GM21526 (cell line): ENCODE results near the gene NARS2.
"Not testable (repeated sequence)": the region's sequence is repeated elsewhere in the genome, so short reads cannot be mapped to it uniquely, and the experiment has no call there.

ENCODE experiments used
- ATAC-seq: cut with Tn5 transposase; IDR thresholded peaks from one replicate; pipeline ENCODE4 v1.9.1; 2021; ENCODE audit warnings: moderate library complexity; ENCODE audit not compliant: unreplicated experiment, low FRiP score

Gene NARS2

DNA sequence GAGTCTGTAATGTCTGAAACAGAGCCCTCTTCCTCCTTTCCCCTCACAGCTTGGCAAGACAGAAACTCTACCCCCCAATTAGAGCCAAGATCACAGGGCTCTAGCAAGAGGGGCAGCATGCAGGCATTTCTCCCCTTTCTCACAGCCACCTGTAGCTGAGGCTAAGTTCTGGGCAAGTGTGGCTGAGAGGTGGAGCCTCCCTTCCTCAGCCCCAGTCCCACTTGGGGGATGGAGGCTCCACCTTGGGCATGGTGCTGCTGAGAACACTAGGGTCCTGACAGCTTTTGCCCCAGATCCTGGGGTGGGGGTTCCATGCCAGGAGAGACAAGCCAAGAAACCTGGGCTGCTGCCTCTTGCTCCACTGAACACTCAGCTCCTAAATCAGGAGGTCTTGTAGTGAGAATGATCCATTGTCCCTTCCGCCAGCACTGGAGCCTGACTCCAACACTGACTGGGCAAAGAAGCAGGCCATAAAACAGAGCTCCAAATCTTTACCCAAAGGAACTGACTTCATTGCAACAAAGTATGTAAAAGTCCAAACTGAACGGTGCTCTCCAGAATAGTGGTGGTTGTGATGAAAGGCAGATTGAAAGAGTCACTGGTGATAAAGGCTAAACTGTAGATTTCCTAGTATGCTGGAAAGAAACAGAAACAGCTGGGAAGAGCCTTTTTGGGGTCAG, 25.6 kb downstream of the NARS2 start:
- ATAC-seq, result no peak

DNA sequence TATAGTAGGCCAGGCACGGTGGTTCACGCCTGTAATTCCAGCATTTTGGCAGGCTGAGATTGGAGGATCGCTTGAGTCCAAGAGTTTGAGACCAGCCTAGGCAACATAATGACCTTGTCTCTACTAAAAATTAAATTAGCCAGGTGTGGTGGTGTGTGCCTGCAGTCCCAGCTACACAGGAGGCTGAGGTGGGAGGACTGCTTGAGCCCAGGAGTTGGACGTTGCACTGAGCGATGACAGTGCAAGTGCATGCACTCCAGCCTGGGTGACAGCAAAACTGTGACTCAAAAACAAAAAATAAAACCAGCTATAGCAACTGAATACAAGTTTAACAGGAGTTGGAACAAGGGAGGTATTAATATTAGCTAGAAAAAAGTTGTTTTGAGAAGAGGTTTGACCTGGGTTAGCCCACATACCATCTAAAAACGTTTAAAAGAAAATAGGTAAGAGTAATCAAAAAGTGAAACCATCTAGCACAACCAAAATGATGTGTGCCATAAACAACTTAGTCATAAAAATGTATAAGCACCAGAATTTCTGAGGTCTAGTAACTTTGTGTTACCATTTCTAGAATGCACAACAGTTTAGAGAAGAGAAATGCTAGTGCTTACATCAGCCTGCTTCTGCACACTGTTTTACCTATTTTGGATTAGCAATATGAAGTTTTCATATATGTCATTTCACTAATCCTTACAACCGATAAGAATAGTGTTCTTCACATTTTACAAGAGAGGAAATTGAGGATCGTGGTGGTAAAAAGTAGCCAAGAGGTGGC, 26.5 kb downstream of the NARS2 start:
- ATAC-seq, result no peak

DNA sequence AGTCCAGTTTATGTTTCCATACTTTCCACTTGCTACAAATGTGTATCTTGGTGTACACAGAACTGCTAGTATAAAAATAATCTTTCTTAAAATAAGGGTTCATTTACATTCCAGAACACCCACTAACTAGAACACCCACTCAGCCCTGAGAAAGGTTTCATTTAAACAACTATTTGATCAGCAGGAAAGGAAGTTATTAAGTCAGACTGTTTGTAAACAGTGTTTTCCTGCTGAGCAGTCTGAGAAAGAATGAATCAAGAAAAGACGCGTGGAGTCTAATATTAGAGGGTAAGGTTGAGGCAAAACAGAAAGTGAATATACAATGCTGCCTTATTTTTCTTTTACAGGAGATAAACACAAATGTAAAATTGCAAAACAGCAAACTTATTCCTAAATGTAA, 32.7 kb downstream of the NARS2 start:
- ATAC-seq, result no peak

DNA sequence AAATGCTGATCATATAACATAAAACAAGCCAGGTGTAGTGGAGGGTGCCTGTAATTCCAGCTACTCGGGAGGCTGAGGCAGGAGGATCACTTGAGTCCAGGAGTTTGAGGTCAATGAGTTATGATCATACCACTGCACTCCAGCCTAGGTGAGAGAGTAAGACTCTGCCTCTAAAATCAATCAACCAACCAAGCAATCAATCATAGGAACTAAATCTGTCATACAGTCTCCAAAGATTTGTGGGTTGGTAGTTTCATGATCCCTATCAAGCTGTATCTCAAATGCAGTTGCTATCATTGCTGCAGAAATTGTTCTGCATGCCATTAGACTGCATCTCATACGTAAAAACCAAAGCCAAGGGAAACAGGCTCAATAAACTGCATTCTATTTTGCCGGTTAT, 33.1 kb downstream of the NARS2 start:
- no peak for ATAC-seq

DNA sequence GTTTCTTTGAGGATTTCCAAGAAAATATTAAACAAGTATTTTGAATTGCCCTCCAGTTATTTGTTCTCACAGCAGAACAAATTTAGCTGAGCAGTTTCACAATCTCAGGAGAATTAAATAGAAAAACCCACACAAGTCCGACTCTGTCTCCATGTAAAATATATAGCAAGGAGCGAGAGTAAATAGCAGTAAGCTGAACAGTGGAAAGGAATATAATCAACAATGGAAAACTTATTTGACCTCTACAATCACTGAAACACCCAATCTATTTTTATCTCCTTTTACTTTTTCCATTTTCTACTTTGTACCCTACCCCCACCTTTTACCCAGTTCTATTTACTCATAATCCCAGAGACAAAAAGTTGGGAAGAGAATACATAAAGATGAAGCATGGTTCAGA, 34.4 kb downstream of the NARS2 start:
- ATAC-seq, result no peak

DNA sequence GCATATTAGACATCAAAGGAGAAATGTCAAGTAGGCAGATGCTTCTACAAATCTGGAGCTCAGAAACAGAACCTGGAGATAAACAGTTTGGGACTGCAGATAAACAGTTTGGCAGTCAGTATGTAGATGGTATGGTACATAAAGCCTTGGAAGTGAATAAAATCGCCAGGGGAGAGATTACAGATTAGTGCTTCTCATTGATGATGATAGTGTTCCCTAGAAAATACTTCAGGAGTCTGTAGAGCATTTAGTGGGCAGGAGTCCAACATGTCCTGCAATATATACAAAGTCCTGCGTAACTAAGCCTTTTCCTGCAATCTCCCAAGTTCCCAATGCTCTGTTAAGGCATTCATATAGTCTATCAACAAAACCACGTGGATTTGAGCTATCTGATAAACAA, 35.2 kb downstream of the NARS2 start:
- ATAC-seq, result no peak

DNA sequence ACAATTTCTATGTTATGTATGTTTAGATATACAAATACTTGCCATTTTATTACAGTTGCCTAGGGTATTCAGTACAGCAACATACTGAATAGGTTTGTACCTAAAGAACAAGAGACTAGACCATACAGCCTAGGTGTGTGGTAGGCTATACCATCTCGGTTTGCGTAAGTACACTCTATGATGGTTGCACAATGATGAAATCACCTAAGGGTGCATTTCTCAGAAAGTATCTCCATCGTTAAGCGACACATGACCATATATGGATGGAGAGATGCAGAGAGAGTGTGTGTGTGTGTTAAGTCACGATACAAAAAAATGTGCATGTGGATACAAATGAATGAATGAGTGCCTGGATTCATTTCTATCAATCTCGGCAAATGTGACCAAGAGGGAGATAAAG, 37.7 kb downstream of the NARS2 start:
- ATAC-seq, result no peak

DNA sequence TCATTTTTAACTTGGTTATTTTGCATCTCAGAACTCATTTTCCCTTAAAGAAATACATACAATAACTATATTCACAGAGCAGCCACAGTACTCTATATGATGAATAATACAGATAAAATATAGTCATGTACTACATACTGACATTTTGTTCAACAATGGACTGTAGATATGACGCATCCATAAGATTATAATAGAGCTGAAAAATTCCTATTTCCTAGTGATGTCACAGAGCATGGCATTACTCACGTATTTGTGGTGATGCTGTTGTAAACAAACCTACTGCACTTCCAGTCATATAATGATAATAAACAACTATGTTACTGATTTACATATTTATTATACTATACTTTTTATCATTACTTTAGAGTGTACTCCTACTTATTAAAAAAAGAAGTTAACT, 38.7 kb downstream of the NARS2 start:
- ATAC-seq, result no peak

DNA sequence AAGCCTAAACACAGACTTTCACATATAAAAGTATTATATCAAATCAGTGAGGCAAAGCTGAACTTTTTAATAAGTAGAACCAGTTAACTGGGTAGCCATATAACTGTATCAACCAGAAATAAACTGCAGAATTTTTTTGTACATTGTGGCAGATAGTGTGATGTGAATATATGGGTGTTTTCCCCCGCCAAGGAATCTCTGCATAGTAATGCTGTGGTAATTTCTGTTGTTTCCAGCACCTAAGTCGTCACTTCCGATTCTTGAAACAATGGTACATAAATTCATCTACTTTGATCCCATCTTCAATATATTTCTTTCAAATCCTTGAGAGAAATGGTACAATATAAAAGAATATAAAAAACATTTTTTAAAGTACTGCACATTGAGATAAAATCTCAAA, 39.6 kb downstream of the NARS2 start:
- no peak for ATAC-seq

DNA sequence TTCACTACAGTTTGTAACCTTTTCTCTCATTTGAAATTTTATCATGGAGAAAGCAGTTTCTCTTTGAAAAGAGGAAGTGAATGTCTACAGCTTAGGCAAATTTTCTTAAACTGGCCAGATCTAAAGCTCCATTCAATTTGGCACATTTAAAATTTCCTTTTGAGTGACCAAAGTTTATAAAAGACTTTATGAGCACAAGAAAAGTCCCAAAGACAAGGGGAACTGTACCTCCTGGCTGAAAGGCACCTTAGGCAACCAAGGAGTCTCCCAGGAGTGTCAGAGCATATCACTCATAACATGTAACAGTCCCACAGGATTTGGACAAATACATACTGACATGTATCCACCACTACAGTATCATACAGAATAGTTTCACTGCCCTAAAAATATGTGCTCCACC, 41.3 kb downstream of the NARS2 start:
- ATAC-seq, result peak; percentile 58

DNA sequence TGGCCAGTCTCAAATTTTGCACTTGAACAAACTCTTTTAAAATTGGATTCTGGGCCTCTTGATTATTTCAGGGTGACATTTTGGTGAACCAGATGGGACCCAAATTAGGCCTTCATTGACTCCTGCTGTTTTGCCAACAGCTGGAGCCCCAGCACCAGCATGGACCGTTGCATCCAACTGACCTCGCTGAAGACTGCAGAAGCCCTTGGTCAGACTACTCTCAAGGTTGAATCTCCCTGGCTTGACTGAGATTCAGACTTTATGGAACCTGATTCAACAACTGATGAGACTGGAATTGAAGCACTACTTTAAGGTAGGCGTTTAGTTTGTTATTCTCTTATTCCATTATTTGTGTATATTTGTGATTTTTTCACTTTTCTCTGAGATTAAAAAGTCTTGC, 41.7 kb downstream of the NARS2 start:
- peak; percentile 21 for ATAC-seq

DNA sequence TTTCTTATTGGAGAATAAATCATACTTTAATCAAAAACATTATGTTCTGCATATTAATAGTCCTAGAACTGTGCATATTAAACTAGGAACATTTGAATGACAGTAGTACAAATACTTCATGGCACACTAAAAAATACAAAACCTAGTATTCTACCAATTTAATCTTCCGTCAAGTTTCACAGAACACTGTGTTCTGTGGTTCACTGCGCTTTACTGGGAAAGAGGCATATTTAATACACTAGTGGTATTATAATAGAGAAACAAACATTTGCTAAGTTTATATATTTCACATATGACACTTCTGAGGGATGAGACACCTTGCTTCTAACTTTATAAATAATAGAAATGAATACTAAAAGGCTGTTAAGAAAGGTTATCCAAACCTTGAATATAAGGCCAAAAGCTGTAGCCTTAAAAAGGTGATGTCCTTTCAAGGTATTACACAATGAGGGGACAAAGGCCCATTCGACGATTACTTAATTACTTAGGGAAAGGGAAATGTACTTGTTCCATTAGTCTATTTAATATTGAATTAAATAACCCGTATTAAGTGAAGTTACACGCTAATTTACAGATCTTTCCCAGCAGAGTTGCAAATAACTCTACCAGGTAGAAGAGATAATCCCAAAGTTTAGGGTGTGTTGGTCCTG, 48.0 kb downstream of the NARS2 start:
- no peak for ATAC-seq

DNA sequence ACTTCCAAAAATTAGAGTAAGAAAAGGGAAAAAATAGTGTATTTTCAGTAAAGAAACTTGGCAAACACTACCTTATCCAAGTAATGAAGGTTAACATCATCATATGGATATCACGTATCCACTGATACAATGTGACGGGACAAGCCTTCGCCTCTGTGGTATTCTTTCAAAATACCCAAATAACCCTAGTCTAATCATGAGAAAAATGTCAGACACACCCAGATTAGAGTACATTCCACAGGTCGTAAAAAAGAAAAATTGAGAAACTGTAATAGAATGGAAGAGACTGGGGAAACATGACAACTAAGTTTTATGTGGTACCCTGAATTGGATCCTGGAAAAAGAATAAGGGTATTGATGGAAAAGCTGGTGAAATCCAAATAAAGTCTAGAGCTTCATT, 48.9 kb downstream of the NARS2 start:
- no peak for ATAC-seq

DNA sequence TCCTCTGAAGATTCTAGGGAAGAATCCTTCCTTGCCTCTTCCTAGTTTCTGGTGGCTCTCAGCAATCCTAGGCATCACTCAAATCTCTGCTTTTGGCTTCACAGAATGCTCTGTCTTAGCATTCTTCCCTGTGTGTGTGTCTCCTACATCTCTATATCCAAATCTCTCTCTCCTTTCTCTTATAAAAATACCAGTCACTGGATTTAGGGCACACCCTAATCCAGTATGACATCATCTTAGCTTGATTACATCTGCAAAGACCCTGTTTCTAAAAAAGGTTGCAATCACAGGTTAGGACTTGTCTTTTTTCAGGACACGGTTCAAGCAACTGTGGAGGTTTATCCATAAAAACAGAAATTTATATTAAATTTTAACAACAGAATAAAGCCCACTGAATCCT, 54.4 kb downstream of the NARS2 start:
- no peak for ATAC-seq

DNA sequence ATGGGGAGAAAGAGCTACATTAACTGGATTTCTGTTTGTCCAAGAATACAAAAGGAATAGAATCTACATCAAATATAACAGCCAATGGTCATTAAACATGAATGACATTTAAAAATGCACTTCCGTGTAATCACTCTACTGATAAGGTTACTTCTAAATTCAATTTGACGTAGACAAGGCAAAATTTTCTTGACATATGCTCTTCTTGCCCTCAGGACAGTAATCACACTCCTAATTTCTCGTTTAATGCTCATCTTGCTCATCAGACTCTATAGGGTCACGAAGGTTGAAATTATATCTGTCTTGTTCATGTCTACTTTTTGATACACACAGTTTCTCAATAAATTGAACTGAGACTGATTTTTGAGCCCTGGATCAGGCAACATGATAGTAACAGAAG, 58.4 kb downstream of the NARS2 start:
- ATAC-seq, result no peak

DNA sequence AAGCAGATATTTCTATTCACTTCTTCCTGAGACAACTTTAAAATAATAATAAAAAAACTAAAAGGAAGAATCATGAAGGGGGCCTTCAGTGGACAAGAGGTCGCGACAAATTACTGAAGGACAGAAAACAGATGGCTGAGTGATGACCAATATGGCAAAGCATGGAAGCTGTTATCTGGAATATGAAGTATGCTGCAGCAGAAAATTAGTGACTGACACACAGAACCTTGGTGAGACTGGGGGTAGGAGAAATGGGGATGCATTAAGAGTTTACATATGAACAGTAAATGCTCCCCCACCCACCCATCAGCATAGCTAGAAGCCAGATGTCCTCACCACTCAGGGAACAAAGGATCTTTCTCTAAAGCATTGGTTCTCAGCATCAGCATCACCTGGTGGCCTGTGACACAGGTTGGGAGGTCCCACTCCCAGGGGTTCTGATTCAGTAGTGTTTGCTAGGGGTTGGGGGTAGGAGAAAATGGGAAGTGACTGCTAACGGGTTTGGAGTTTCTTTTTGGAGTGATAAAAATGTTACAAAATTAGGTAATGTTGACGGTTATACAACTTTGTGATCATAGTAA, 59.7 kb downstream of the NARS2 start:
- no peak for ATAC-seq

DNA sequence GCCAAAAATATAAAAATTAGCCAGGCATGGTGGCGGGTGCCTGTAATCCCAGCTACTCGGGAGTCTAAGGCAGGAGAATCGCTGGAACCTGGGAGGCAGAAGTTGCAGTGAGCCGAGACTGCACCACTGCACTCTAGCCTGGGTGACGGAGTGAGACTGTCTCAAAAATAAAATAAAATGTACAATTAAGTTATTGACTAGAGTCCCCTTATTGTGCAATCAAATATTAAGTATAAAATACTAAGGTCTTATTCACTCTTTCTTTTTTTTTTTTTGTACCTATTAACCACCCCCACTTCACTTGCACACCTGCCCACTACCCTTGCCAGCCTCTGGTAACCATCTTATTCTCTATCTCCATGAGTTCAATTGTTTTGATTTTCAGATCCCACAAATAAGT, 61.6 kb downstream of the NARS2 start:
- ATAC-seq, result not testable (repeated sequence)

DNA sequence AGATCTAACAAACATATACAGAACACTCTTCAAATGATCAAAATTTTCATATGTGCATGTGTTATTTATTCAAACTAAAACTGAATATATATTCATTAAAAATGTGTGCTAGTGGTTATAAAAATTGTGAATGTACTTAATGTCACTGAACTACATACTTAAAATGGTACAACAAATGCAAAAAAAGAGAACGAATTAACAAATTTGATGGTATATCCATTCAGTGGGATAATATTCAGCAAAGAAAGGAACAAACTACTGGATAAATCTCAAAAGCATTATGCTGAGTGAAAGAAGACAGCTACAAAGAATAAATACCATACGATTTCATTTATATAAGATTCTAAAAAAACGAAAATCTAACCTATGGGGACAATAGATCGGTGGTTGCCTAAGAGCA, 64.1 kb downstream of the NARS2 start:
- ATAC-seq, result no peak

DNA sequence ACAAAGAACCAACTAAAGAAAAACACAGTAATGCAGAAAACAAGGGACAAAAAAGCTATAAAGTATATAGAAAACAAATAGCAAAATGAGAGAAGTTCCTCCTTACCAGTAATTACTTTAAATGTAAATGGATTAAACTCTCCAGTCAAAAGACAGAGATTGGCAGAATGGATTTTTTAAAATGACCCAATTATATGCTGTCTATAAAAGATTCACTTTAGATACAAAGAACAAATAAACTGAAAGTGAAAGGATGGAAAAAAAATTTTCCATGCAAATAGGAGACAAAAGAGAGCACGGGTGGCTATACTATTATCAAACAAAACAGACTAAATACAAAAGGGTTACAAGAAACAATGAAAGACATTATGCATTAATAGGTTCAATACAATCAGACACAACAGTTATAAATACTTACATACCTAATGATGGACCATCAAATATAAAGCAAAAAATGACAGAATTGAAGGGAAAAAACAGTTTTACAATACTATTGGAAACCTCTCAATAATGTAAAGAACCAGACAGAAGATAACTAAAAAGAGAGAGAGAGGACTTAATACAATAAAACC, 64.6 kb downstream of the NARS2 start:
- no peak for ATAC-seq

DNA sequence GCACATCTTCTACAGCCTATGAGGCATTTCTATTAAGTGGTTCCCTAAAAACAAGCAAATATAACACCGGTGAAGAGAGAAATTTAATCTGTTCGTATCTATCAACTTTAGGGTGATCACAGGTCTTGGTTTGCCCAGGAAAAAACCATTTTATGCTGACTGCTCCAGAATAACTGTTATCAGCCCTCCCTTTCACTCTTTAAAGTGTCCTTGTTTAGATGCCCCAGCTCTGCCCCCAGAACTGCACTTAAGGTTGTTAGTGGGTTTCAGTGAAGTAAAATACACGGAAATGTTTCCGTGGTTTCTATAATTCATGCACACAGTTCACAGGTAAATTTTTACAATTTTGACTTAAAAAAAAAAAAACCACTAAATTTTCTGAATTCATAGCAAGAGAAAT, 70.0 kb downstream of the NARS2 start:
- ATAC-seq, result no peak

DNA sequence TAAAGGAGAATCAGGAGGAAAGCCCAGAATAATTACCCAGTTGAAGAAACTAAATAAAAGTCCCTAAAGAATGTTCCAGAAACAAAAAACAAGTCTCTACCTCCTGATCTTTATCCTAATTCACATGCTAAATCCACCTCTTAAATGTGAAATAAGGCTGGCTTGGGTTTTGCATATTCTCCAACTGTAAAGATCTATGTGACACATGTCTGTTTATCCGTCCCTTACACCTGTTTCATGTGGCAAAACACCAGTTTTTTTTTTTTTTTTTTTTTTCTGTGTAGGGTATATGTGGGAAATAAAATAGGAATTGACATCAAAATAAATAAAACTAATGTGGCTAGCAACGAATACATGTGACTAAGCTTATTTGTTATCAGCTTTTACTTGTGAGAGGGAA, 70.5 kb downstream of the NARS2 start:
- no peak for ATAC-seq
